Fibroblast of peridontal ligament (primary cell): ENCODE data around the gene CPM.

ENCODE experiments used
- DNase-seq: peaks from one replicate; pipeline ENCODE4 v3.0.0-alpha.2; 2010; ENCODE audit errors: extremely low read depth

Gene CPM

DNA sequence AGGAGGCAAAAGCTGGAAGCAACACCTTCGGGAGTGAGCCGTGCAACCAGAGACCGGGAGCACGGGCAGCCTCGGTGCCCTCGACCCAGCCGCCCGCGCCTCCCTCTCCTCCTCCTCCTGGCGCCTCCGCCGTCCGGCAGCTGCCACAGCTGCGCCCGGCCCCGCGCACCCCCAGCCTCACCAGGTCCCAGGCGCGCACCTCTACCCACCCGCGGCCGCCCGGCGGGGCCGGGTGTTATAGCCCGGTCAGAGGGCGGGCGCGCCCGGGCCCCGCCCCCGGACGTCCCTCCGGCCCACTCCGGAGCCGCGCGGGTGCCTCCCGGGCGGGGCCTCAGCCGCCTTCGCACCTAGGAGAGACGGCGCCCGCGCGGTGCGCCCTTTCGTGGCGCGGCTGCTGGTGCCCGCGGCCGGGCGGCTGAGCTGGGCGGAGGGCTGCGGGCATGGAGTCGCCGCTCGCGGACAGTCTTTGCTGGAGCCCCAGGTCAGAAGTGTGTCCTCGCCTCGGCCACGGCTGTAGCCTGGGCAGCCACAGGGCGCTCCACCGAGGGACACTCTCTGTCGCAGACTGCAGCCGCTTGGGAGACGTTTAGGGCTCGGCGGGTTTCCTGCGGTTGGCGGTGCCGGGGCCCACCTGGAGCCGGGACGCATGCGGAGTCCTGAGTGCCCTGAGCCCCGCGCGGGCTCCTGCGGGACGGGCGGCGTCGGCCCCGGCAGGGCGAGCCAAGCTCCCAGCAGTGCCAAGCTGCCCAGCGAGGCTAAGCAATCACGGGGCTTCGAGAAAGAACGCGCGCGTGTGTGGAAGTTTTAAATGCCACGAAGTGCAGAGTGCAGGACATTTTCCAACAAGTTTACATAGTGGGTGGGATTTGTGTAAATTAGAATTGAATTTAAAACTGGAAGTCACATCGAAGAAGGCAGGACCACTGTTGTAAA lies at the start of gene CPM:
Gene CPM, minus strand, starts transcription at position 211 of the 933 bp plus-strand sequence. CDS start 334 bp downstream, outside the sequence.
- DNase-seq = peak; percentile 9

DNA sequence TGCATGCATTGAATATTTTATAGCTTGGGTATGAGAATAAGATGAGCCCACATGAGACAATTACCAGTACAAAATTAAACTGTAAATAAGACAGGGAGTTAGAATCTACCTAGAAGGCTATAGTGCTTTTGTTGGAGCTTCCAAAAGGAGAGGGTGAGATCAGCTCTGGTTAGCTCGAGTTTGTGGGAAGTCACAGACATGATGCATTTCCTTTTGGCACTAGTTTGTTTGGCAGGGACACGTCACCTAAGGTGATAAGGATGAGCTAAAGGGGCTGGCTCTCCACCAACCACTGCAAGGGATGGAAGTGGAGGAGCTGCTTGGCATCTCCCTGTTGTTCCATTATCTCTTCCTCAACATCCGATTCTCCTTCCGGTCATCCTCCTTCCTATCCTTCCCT lies 48.5 kb upstream of the CPM start:
- DNase-seq = no peak

- no peak for DNase-seq
Measured at GRCh38 chr12:68980476-68981212, 47.7 kb upstream of the CPM start.

DNA sequence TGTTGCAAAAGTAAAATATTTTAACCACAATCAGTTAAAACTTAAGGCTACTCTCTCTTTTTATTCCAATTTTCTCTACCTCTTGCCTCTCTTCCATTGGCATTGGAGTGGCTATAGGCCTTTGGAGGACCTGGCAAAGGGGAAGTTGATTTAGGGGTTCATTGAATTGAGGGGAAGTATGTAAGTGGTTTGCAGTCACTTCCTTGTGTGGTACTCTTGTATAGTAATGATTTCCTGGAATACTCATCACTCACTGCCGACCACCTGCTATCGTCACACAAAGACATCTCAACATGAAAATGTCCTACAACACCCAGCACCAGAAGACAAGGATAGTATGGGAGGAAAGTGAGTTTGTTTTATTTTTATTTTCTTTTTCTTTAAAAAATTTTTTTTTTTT lies 45.7 kb upstream of the CPM start:
- no peak for DNase-seq

DNA sequence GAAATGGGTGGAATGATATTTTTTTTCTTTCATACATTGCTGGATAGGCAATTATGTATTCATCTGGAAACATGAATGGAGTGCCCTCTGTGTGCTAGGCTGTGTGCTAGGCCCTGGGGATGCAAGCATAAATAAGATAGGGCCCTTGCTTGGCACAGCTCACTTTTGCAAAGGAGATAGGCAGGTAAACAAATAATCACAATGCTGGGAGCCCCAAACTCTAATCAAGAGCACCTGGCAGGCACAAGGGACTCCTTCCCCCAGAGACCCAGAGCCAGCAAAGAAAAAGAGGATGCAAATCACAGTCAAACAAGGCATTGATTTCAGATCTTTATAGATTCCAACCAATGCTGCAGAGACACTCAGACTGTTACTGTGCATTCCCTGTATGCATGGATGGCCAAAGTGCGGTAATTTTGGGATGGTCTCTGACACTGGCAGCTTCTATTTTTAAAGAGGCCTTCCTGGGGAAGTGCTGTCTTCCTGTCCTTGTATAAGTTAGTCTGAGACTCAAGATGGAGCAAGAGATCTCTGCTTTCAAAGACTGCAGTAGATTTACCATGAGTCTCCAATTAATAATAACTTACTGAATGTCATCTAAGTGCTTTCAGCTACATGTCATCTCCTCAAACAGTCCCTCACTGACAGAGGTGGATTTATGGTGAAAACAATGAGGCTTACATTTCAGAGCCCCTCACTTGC lies 45.1 kb upstream of the CPM start:
- DNase-seq = no peak

DNA sequence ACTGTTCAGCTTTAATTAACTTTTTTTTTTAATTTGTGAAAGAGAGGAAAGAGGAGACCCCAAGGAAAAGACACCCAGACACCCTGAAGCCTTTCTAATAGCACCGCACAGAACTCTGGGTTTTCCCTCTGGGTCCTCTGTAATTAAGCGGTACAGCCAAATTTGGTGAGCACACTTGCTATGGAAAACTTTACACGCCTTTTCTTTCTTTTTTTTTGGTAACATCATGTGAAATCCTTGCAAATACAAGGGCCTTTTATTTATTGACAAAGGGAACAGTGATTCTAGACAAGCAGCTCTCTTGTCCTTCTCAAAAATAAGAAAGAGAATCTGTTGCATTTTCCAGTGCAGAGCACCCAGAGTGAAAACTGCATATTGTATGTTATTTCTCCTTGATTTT lies 44.4 kb upstream of the CPM start:
- DNase-seq = no peak

DNA sequence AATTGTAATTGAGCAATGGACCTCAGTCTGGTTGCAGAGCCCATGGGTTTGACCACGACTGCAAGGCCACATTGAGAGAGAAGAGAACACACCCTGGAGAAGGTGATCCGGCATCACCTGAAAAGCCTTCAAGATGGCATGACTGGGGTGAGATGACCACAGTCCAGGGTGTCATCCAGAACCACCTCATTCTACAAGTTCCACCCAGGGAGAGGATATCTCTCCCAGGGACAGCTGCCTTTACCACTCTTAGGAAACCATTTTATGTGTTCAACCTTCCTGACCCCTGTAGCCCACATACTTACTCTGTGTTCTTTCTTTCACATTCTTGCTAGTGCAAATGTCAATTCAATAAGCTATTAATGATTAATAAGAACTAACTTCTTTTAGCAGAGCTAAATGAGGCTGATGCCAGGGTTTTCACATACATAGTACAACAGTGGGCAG lies 43.4 kb upstream of the CPM start:
- no peak for DNase-seq

GRCh38 chr12:68975811-68976210 lies 42.8 kb upstream of the CPM start:
- no peak for DNase-seq

DNA sequence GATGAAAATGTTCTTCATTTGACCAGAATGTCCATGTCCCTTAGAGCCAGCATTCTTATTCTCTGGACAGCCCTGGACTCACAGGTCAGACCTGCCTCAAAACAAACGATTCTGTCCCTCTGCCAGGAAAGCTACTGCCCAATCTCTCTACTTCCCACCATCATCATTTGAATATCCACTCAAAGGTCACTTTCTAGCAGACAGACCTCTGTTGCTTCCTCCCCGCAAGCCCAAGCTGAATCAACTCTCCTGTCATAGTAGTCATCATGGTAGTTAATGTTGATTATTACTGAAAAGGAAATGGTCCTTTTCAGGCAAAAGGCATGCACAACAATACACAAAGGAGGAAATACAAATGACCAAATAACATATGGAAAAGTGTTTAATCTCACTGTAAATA lies 39.6 kb upstream of the CPM start:
- no peak for DNase-seq

GRCh38 chr12:68971404-68971803 lies 38.4 kb upstream of the CPM start:
- DNase-seq = peak; percentile 37

- no peak for DNase-seq
Measured at GRCh38 chr12:68970951-68971350, 38.0 kb upstream of the CPM start.

GRCh38 chr12:68970306-68970705 lies 37.3 kb upstream of the CPM start:
- no peak for DNase-seq

DNA sequence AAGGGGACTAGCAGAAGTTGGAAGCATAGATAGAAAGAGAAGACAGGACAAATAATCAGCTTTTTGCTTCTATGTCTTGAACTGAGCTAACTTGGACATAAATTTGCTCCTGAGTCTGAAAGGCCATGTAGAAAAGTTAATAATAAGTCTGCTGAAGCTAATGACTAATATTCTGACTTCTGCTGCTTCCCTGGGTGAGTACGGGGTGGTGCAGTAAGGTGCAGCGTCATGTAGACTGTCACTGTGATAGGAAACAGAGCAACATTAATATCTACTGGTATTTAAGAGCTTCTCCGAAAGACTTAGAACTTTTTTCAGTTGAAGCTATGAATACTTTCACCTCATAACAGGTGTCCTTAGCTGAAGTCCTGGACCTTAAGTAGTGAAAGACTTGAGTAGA lies 34.1 kb upstream of the CPM start:
- DNase-seq = no peak

- no peak for DNase-seq
Measured at GRCh38 chr12:68963856-68964745, 31.1 kb upstream of the CPM start.

- peak; percentile 62 for DNase-seq
Measured at GRCh38 chr12:68962877-68963855, 30.2 kb upstream of the CPM start.

DNA sequence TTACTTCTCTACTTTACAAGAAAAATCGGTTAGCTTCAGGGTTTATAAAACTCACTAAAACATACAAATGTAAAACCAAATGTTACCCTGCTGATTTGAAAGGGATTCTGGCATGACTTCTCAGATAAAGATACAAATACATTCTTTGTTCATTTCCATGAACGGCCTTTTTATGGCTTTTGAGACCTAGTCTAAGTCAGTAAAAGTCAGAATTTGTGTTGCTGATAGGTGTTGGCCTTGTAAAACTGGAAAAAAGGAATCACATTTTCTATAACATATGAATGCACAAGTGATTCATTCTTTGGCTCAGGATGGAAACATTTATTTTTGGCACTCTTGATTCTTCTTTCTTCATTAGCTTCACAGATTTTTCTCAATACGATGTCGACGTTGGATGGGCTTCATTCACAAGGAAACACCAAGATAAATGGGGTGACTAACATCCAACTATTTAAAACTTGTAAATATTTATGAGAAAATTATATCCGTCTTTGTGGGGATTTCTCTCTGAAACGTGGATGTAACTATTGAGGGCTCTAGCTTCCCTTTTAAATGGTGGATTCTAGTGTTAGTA lies 27.0 kb upstream of the CPM start:
- DNase-seq = peak; percentile 44

GRCh38 chr12:68959143-68959858 lies 26.3 kb upstream of the CPM start:
- DNase-seq = no peak

DNA sequence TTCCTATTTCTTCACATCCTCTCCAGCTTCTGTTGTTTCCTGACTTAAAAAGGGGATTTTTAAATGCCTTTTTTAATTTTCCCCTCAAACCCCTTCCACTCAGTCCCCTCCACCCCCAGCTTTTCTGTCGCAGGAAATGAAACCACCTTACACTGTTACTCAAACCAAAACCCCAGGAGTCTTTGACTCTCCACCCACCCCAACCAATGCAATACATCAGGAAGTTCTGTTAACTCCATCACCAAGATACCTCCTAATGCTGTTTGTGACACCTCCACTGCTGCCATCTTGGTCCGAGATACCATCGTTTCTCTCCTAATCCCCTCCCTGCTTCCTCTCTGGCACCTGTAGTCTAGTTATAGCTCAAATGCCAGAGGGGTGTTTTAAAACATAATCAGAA lies 25.4 kb upstream of the CPM start:
- DNase-seq = no peak

GRCh38 chr12:68957273-68957672 lies 24.3 kb upstream of the CPM start:
- DNase-seq = peak; percentile 66
